ENCODE data around the gene EME1. TPM values are rescaled to one million over a fixed set of nuclear protein-coding genes. Genes with fewer than 3 reads are reported as not detected.

The EME1 gene
- total and polyA plus RNA-seq, 2 of the 8 experiments (the other 6 are each of a cell fraction or from before 2014, with no cell fraction given), result 13.9 to 16.3 TPM

GRCh38 chr17:50331085-50331791, 41.8 kb upstream of the EME1 start (continued):
- TF ChIP-seq, protein P1, sequence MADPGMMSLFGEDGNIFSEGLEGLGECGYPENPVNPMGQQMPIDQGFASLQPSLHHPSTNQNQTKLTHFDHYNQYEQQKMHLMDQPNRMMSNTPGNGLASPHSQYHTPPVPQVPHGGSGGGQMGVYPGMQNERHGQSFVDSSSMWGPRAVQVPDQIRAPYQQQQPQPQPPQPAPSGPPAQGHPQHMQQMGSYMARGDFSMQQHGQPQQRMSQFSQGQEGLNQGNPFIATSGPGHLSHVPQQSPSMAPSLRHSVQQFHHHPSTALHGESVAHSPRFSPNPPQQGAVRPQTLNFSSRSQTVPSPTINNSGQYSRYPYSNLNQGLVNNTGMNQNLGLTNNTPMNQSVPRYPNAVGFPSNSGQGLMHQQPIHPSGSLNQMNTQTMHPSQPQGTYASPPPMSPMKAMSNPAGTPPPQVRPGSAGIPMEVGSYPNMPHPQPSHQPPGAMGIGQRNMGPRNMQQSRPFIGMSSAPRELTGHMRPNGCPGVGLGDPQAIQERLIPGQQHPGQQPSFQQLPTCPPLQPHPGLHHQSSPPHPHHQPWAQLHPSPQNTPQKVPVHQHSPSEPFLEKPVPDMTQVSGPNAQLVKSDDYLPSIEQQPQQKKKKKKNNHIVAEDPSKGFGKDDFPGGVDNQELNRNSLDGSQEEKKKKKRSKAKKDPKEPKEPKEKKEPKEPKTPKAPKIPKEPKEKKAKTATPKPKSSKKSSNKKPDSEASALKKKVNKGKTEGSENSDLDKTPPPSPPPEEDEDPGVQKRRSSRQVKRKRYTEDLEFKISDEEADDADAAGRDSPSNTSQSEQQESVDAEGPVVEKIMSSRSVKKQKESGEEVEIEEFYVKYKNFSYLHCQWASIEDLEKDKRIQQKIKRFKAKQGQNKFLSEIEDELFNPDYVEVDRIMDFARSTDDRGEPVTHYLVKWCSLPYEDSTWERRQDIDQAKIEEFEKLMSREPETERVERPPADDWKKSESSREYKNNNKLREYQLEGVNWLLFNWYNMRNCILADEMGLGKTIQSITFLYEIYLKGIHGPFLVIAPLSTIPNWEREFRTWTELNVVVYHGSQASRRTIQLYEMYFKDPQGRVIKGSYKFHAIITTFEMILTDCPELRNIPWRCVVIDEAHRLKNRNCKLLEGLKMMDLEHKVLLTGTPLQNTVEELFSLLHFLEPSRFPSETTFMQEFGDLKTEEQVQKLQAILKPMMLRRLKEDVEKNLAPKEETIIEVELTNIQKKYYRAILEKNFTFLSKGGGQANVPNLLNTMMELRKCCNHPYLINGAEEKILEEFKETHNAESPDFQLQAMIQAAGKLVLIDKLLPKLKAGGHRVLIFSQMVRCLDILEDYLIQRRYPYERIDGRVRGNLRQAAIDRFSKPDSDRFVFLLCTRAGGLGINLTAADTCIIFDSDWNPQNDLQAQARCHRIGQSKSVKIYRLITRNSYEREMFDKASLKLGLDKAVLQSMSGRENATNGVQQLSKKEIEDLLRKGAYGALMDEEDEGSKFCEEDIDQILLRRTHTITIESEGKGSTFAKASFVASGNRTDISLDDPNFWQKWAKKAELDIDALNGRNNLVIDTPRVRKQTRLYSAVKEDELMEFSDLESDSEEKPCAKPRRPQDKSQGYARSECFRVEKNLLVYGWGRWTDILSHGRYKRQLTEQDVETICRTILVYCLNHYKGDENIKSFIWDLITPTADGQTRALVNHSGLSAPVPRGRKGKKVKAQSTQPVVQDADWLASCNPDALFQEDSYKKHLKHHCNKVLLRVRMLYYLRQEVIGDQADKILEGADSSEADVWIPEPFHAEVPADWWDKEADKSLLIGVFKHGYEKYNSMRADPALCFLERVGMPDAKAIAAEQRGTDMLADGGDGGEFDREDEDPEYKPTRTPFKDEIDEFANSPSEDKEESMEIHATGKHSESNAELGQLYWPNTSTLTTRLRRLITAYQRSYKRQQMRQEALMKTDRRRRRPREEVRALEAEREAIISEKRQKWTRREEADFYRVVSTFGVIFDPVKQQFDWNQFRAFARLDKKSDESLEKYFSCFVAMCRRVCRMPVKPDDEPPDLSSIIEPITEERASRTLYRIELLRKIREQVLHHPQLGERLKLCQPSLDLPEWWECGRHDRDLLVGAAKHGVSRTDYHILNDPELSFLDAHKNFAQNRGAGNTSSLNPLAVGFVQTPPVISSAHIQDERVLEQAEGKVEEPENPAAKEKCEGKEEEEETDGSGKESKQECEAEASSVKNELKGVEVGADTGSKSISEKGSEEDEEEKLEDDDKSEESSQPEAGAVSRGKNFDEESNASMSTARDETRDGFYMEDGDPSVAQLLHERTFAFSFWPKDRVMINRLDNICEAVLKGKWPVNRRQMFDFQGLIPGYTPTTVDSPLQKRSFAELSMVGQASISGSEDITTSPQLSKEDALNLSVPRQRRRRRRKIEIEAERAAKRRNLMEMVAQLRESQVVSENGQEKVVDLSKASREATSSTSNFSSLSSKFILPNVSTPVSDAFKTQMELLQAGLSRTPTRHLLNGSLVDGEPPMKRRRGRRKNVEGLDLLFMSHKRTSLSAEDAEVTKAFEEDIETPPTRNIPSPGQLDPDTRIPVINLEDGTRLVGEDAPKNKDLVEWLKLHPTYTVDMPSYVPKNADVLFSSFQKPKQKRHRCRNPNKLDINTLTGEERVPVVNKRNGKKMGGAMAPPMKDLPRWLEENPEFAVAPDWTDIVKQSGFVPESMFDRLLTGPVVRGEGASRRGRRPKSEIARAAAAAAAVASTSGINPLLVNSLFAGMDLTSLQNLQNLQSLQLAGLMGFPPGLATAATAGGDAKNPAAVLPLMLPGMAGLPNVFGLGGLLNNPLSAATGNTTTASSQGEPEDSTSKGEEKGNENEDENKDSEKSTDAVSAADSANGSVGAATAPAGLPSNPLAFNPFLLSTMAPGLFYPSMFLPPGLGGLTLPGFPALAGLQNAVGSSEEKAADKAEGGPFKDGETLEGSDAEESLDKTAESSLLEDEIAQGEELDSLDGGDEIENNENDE (IDR thresholded peaks at IDR 0.05; ENCODE audit: insufficient replicate concordance, low read length), result no peak
- no peak for TF ChIP-seq CEBPB (IDR thresholded peaks at IDR 0.05; ENCODE audit: low read depth, low read length)
- no peak for TF ChIP-seq SRF (IDR thresholded peaks at IDR 0.05; ENCODE audit: low read depth, low read length)
- no peak for TF ChIP-seq TEAD4 (IDR thresholded peaks at IDR 0.05; ENCODE audit: low read depth, low read length)
- TF ChIP-seq SIN3A (conservative IDR thresholded peaks at IDR 0.05 in 1 of 2, IDR thresholded peaks at IDR 0.05 in 1 of 2; ENCODE audit: low read depth in 1 of 2, low read length in 2 of 2), result no peak
- TF ChIP-seq ZNF274 (IDR thresholded peaks at IDR 0.05; ENCODE audit: borderline replicate concordance, extremely low read depth, low read length), result no peak
- TF ChIP-seq E2F6 (IDR thresholded peaks at IDR 0.05), result no peak

Measured in H1 (cell line).